Measurements from ENCODE around the gene RIOK3. TPM values are rescaled to one million over a fixed set of nuclear protein-coding genes. Genes with fewer than 3 reads are reported as not detected.

Gene RIOK3
- total and polyA plus RNA-seq, 4 donors = 29.9 to 104 (median 42.8) TPM

DNA sequence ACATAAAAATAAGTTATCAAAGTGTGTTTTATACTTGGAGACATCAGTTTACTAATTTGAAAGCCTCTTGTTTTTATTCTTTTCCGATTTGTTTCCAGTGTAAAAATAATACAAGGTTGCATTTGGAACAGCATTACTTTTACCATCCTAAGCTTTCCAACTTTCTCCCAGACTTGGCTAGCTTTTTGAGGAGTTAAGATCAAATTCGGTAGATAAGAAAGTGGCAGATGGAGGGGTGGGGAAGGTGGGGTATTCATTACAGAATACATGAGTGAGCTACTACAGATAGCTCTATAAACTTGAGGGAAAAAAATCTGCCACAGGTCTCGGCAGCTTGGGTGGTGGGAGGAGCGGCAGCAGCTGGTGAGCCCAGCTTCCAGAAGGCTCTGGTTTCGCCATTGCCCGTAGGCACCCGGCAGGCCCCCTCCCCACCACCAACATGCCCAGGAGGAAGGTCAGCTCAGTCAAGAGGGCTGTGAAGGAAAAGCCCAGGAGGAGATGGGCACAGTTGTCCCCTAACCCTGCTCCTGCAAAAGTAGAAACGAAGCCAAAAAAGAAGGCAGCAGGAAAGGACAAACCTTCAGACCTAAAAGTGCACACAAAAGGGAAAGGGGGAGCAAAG lies 31.6 kb downstream of the RIOK3 start:
- H3K36me3 ChIP-seq (ENCODE audit: control insufficient read depth in 4 of 4, insufficient read depth in 3 of 4, low read depth in 1 of 4, low read length in 3 of 4) = peaks cover 4 to 25% (median 22%) of the 10 kb centered on the region in 4 donors
- H3K9me3 ChIP-seq (ENCODE audit: control insufficient read depth in 4 of 4, low read length in 3 of 4) = no peaks in the 10 kb centered on the region
- 85% methylated on average over 8 of the region's 8 CpGs for WGBS
- H3K9ac ChIP-seq (ENCODE audit: low read depth in 1 of 2, low read length in 2 of 2) = no peak overlapping the region
- H3K27ac ChIP-seq (ENCODE audit: low read depth in 1 of 2, low read length in 2 of 2) = no peak overlapping the region
- TF ChIP-seq YY1 (IDR thresholded peaks at IDR 0.05) (no peak), FOXA2 (IDR thresholded peaks at IDR 0.05) (no peak), GABPA (IDR thresholded peaks at IDR 0.05 in 1 of 2, conservative IDR thresholded peaks at IDR 0.05 in 1 of 2) (no peak)
- TF ChIP-seq, protein P1, sequence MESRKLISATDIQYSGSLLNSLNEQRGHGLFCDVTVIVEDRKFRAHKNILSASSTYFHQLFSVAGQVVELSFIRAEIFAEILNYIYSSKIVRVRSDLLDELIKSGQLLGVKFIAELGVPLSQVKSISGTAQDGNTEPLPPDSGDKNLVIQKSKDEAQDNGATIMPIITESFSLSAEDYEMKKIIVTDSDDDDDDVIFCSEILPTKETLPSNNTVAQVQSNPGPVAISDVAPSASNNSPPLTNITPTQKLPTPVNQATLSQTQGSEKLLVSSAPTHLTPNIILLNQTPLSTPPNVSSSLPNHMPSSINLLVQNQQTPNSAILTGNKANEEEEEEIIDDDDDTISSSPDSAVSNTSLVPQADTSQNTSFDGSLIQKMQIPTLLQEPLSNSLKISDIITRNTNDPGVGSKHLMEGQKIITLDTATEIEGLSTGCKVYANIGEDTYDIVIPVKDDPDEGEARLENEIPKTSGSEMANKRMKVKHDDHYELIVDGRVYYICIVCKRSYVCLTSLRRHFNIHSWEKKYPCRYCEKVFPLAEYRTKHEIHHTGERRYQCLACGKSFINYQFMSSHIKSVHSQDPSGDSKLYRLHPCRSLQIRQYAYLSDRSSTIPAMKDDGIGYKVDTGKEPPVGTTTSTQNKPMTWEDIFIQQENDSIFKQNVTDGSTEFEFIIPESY (IDR thresholded peaks at IDR 0.05) = no peak
- TF ChIP-seq, protein P2, sequence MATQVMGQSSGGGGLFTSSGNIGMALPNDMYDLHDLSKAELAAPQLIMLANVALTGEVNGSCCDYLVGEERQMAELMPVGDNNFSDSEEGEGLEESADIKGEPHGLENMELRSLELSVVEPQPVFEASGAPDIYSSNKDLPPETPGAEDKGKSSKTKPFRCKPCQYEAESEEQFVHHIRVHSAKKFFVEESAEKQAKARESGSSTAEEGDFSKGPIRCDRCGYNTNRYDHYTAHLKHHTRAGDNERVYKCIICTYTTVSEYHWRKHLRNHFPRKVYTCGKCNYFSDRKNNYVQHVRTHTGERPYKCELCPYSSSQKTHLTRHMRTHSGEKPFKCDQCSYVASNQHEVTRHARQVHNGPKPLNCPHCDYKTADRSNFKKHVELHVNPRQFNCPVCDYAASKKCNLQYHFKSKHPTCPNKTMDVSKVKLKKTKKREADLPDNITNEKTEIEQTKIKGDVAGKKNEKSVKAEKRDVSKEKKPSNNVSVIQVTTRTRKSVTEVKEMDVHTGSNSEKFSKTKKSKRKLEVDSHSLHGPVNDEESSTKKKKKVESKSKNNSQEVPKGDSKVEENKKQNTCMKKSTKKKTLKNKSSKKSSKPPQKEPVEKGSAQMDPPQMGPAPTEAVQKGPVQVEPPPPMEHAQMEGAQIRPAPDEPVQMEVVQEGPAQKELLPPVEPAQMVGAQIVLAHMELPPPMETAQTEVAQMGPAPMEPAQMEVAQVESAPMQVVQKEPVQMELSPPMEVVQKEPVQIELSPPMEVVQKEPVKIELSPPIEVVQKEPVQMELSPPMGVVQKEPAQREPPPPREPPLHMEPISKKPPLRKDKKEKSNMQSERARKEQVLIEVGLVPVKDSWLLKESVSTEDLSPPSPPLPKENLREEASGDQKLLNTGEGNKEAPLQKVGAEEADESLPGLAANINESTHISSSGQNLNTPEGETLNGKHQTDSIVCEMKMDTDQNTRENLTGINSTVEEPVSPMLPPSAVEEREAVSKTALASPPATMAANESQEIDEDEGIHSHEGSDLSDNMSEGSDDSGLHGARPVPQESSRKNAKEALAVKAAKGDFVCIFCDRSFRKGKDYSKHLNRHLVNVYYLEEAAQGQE (IDR thresholded peaks at IDR 0.05) = no peak
- no peak overlapping the region for H3K4me3 ChIP-seq (ENCODE audit: low read depth in 1 of 3, low read length in 3 of 3)
- no peaks in the 10 kb centered on the region for H3K27me3 ChIP-seq (ENCODE audit: control insufficient read depth in 4 of 4, insufficient read depth in 4 of 4, low read length in 3 of 4)
- H3K4me1 ChIP-seq (ENCODE audit: control insufficient read depth in 4 of 4, insufficient read depth in 4 of 4, low read length in 3 of 4) = peaks cover 0 to 12% (median 1%) of the 10 kb centered on the region in 4 donors
- DNase-seq (ENCODE audit: low spot score) = no peak

DNA sequence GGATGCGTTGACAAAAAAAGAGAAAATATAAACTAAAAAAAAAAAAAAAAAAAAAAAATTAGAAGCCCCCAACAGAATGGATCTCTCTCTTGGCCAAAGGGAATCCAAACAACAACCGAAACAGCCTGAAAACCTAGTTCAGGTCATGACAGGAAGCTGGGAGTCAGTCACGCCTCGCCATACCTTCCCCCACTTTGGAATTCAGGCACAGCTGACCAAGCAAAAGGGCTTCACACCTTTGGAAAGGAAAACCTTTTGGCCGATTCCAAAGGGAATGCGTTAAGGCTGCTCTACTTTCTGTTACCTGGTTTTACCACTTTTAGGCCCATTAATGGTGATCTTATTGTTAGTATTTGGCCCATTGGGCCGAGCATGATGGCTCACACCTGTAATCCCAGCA lies 32.3 kb downstream of the RIOK3 start:
- DNase-seq (ENCODE audit: low spot score) = no peak
- H3K9me3 ChIP-seq (ENCODE audit: control insufficient read depth in 4 of 4, low read length in 3 of 4) = no peaks in the 10 kb centered on the region
- H3K4me3 ChIP-seq (ENCODE audit: low read depth in 1 of 3, low read length in 3 of 3) = no peak overlapping the region
- no peak overlapping the region for H3K9ac ChIP-seq (ENCODE audit: low read depth in 1 of 2, low read length in 2 of 2)
- 90% methylated on average over 7 of the region's 7 CpGs for WGBS
- no peaks in the 10 kb centered on the region for H3K27me3 ChIP-seq (ENCODE audit: control insufficient read depth in 4 of 4, insufficient read depth in 4 of 4, low read length in 3 of 4)
- peaks cover 4 to 18% (median 15%) of the 10 kb centered on the region in 4 donors for H3K36me3 ChIP-seq (ENCODE audit: control insufficient read depth in 4 of 4, insufficient read depth in 3 of 4, low read depth in 1 of 4, low read length in 3 of 4)
- peaks cover 0 to 12% (median 1%) of the 10 kb centered on the region in 4 donors for H3K4me1 ChIP-seq (ENCODE audit: control insufficient read depth in 4 of 4, insufficient read depth in 4 of 4, low read length in 3 of 4)
- no peak overlapping the region for H3K27ac ChIP-seq (ENCODE audit: low read depth in 1 of 2, low read length in 2 of 2)
- TF ChIP-seq, protein P3, sequence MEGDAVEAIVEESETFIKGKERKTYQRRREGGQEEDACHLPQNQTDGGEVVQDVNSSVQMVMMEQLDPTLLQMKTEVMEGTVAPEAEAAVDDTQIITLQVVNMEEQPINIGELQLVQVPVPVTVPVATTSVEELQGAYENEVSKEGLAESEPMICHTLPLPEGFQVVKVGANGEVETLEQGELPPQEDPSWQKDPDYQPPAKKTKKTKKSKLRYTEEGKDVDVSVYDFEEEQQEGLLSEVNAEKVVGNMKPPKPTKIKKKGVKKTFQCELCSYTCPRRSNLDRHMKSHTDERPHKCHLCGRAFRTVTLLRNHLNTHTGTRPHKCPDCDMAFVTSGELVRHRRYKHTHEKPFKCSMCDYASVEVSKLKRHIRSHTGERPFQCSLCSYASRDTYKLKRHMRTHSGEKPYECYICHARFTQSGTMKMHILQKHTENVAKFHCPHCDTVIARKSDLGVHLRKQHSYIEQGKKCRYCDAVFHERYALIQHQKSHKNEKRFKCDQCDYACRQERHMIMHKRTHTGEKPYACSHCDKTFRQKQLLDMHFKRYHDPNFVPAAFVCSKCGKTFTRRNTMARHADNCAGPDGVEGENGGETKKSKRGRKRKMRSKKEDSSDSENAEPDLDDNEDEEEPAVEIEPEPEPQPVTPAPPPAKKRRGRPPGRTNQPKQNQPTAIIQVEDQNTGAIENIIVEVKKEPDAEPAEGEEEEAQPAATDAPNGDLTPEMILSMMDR (IDR thresholded peaks at IDR 0.05; ENCODE audit: low read depth, low read length, missing input control) = no peak
- TF ChIP-seq FOXA2 (IDR thresholded peaks at IDR 0.05) = no peak
- no peak for TF ChIP-seq RAD21 (IDR thresholded peaks at IDR 0.05)
- TF ChIP-seq JUND (IDR thresholded peaks at IDR 0.05) = no peak
- no peak for TF ChIP-seq NR2F2 (IDR thresholded peaks at IDR 0.05)
- no peak for TF ChIP-seq HNF4A (conservative IDR thresholded peaks at IDR 0.05)
- TF ChIP-seq, protein P1 (IDR thresholded peaks at IDR 0.05) = no peak
- no peak for TF ChIP-seq RXRA (IDR thresholded peaks at IDR 0.05)
- TF ChIP-seq SP1 (IDR thresholded peaks at IDR 0.05) = no peak

Data from liver (tissue), 9 donors.